ENCODE measurements around the gene TNRC6C.

DNA sequence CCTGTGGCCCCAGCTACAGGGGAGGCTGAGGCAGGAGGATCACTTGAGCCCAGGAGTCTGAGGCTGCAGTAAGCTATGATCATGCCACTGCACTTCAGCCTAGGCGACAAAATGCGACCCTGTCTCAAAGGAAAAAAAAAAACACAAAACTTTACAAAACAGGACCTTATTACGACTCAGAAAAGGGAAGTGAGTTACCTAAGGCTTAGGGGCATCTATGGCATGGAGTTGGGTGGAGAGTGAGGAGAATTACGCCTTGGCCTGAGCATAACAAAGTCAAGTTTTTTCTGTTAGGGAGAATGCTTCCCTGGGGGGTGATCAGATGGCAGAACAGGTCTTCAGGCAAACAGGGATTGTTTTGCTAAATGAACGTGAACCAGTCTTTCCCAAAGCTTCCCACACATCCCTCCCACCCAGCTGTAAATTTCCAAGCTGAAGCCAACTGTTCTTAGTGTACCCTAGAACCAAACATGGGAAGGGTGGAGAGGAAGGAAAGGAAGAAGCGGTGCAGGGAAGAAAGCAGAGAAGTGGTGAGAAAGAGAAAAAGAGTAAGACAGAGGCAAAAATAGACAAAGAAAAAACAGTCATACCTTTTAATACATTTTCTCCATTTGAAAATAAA is 24.6 kb upstream of the TNRC6C start:
- TF ChIP-seq, protein P1, sequence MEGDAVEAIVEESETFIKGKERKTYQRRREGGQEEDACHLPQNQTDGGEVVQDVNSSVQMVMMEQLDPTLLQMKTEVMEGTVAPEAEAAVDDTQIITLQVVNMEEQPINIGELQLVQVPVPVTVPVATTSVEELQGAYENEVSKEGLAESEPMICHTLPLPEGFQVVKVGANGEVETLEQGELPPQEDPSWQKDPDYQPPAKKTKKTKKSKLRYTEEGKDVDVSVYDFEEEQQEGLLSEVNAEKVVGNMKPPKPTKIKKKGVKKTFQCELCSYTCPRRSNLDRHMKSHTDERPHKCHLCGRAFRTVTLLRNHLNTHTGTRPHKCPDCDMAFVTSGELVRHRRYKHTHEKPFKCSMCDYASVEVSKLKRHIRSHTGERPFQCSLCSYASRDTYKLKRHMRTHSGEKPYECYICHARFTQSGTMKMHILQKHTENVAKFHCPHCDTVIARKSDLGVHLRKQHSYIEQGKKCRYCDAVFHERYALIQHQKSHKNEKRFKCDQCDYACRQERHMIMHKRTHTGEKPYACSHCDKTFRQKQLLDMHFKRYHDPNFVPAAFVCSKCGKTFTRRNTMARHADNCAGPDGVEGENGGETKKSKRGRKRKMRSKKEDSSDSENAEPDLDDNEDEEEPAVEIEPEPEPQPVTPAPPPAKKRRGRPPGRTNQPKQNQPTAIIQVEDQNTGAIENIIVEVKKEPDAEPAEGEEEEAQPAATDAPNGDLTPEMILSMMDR (IDR thresholded peaks at IDR 0.05) = no peak
- no peak for TF ChIP-seq POLR2A (IDR thresholded peaks at IDR 0.05)
